Subcutaneous adipose tissue (tissue), 4 donors: ENCODE measurements around the gene IQGAP1. TPM values are rescaled to one million over a fixed set of nuclear protein-coding genes. Genes with fewer than 3 reads are reported as not detected.

Experiments
- CTCF ChIP-seq: fragments of 450-650 bp; IDR thresholded peaks from one replicate; pipeline ENCODE4 v1.5.1; 2016; ENCODE audit warnings: low read depth, mild to moderate bottlenecking, control low read depth, antibody characterized with exemption, moderate library complexity
- total RNA-seq, 4 donors: library from RNA; depleted of rRNA; stranded (reverse); fragments of >200 nt; gene quantifications; one replicate each; pipeline ENCODE4 v1.1.0, GENCODE V29; 2016

IQGAP1 gene
- total RNA-seq, 4 donors from 2014 or later, result 279 to 493 (median 310) TPM

- TF ChIP-seq CTCF, result no peak
Measured at GRCh38 chr15:90432253-90432652, 44.2 kb downstream of the IQGAP1 start.

GRCh38 chr15:90435652-90436337 lies 47.8 kb downstream of the IQGAP1 start:
- no peak for TF ChIP-seq CTCF

GRCh38 chr15:90436952-90437351 lies 48.9 kb downstream of the IQGAP1 start:
- no peak for TF ChIP-seq CTCF

GRCh38 chr15:90437516-90437915 lies 49.5 kb downstream of the IQGAP1 start:
- no peak for TF ChIP-seq CTCF

GRCh38 chr15:90439946-90440345 lies 51.9 kb downstream of the IQGAP1 start:
- no peak for TF ChIP-seq CTCF

- TF ChIP-seq CTCF, result no peak
Measured at GRCh38 chr15:90441027-90441426, 53.0 kb downstream of the IQGAP1 start.

GRCh38 chr15:90442423-90442822 lies 54.4 kb downstream of the IQGAP1 start:
- TF ChIP-seq CTCF, result no peak
